H1 (cell line): ENCODE measurements around the gene RRAS2. TPM values are rescaled to one million over a fixed set of nuclear protein-coding genes. Genes with fewer than 3 reads are reported as not detected.

Experiments used
- CBX5 ChIP-seq: fragments of 300-800, 300-1000 bp; sonication (generic); IDR thresholded peaks from 2 replicates; pipeline ENCODE4 v1.7.1; 2016; ENCODE audit warnings: antibody characterized with exemption, low read length, low read depth
- polyA plus RNA-seq, 7 experiments: library from polyadenylated mRNA; depleted of rRNA in 3 of 7; stranded (reverse) in 5 of 7; unstranded in 2 of 7; fragments of >200 nt in 5 of 7; fragments of 200-250 nt in 2 of 7; gene quantifications; 1 replicate in 5 of 7; 2 replicates in 1 of 7; 4 replicates in 1 of 7; pipeline versions ENCODE4 v1.2.1 to v1.2.3, GENCODE V29; 2011 to 2013; ENCODE audit warnings: missing spikeins in 2 of 7, mixed read lengths in 2 of 7
- total RNA-seq: library from RNA; stranded (reverse); fragmentation: NEBNext Ultra II Directional; extraction: Animal tissue kit (Norgen Biotek cat#: 25700); gene quantifications from 2 replicates; pipeline ENCODE4 v1.2.1, GENCODE V29; 2021

The RRAS2 gene
- total and polyA plus RNA-seq, 2 of the 8 experiments (the other 6 are each of a cell fraction or from before 2014, with no cell fraction given): 72.3 to 234 TPM

DNA sequence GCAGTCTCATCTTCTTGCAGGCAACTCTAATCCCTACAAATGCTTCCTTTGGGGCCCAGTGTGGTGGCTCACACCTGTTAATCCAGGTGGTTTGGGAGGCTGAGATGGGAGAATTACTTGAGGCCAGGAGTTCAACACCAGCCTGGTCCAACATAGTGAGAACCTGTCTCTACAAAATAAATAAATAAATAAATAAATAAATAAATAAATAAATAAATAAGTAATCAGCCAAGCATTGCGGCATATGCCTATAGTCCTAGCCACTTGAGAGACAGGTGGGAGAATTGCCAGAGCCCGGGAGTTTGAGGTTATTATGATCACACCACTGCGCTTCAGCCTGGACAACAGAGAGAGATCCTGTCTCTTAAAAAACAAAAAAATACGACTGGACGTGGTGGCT is 34.1 kb upstream of the RRAS2 start (continued):
- no peak for TF ChIP-seq CBX5
